ENCODE measurements around the gene GPAT3. TPM values are rescaled to one million over a fixed set of nuclear protein-coding genes. Genes with fewer than 3 reads are reported as not detected.
A peak's percentile ranks its signal among the peaks of the same experiment; 100 is the strongest.
"Not testable (repeated sequence)": the region's sequence is repeated elsewhere in the genome, so short reads cannot be mapped to it uniquely, and the experiment has no call there.

The GPAT3 gene
- polyA plus RNA-seq, 4 donors, result 1.7 to 20.6 (median 18.0) TPM

DNA sequence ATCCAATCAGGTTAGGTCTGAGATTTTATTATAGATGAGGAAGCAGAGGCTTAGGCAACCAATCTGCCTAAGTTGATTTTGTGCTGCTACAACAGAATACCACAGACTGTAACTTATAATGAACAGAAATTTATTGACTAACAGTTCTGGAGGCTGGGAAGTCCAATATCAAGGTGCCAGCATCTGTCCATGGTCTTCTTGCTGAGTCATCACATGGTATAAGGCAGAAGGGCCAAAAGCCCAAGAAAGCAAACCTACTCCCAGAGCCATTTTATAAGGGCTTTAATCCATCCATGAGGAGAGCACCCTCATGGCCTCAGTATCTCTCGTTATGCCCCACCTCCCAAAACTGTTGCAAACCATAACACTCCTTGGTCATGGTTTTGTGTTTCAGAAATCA is 55.8 kb downstream of the GPAT3 start:
- DNase-seq (ENCODE audit: low read depth in 4 of 4, low spot score in 3 of 4), result no peak

DNA sequence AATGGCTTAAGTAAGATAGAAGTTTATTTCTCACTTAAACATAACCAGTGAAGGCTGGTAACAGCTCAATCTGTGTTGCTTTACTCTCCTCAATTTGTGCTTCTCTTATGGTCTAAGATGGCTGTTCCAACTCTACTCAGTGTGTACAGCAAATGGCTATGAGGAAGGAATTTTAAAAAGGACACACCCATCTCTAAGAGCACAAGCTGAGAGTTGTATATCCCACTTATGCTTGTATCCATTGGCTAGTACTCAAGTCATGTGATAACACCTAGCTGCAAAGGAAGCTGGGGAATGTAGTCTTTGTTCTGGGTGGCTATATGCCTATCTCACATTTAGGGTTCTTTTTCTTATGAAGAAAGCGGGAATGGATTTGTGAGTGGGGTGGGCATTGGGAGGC is 63.3 kb downstream of the GPAT3 start:
- DNase-seq (ENCODE audit: low read depth in 4 of 4, low spot score in 3 of 4), result no peak

GRCh38 chr4:83603129-83603528 is 67.2 kb downstream of the GPAT3 start:
- DNase-seq (ENCODE audit: low read depth in 4 of 4, low spot score in 3 of 4), result no peak

GRCh38 chr4:83604321-83604720 is 68.4 kb downstream of the GPAT3 start:
- no peak for DNase-seq (ENCODE audit: low read depth in 4 of 4, low spot score in 3 of 4)

DNA sequence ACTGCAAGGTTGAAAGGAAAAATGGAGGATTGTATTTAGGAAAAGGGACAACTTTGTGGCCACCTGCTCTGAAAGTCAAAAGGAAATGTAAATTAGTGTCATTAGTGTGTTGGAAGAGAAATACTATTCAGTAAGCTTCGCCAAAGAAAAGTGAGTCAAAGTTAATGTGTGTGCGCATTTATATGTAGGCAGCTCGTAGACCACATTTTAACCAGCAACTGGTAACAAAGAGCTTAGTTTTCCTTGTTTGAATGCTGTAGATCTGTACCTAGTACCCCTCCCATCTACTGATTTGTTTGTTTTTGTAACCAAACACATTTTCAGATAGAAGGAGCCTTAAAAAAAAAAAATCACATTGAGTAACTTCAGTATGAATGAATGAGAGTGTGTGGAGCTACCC is 69.3 kb downstream of the GPAT3 start:
- no peak for DNase-seq (ENCODE audit: low read depth in 4 of 4, low spot score in 3 of 4)

- DNase-seq (ENCODE audit: low read depth in 4 of 4, low spot score in 3 of 4), result peak in 2 of 4 donors; percentile 55 to 60
Measured at GRCh38 chr4:83605744-83606172, 69.8 kb downstream of the GPAT3 start.

DNA sequence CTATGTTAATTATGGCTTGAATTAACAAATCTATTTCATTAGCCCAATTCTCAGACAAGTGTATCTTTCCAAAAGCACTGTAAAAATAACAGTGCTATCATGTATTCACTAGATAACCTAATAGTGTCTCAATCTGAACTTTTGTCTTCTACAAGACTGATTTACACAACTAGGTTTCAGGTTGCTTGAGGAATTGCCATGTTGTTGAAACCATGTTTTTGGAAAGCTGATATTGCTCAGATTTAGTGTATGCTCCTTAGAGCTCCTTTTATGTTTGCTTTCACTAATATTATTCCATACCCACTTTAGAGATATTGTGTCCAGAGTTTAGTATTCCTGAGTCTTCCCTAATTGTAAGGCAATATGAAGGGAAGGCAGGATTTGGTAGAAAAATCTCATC is 70.6 kb downstream of the GPAT3 start:
- DNase-seq (ENCODE audit: low read depth in 4 of 4, low spot score in 3 of 4), result no peak

DNA sequence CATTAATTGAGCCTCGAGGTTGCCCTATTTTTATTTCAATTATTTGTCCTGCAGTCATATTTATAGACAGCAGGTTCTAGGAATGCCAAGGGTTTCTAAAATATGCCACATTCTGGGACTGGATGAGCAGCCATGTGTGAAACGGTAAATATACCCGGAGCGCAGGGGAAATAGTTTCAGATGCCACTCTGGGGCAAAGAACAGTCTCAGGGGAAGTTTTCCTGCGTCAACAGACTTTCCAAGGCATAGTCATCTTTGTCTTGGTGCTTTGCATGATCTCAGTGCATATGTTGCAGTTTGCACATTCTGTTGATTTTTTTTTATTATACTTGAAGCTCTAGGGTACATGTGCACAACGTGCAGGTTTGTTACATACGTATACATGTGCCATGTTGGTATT is 71.0 kb downstream of the GPAT3 start:
- no peak for DNase-seq (ENCODE audit: low read depth in 4 of 4, low spot score in 3 of 4)

- no peak for DNase-seq (ENCODE audit: low read depth in 4 of 4, low spot score in 3 of 4)
Measured at GRCh38 chr4:83609365-83609764, 73.5 kb downstream of the GPAT3 start.

DNA sequence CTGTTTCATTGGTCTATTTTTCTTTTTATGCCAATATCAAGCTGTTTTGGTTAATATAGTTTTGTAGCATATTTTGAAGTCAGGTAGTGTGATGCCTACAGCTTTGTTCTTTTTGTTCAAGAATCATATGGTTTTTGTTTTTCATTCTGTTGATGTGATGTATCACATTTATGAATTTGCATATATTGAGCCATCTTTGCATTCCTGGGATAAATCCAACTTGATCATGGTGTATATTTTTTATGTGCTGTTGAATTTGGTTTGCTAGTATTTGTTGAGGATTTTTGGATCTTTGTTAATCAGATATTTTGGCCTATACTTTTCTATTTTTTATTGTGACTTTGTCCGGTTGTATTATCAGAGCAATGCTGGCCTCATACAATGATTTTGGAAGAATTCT is 74.8 kb downstream of the GPAT3 start:
- no peak for DNase-seq (ENCODE audit: low read depth in 4 of 4, low spot score in 3 of 4)

DNA sequence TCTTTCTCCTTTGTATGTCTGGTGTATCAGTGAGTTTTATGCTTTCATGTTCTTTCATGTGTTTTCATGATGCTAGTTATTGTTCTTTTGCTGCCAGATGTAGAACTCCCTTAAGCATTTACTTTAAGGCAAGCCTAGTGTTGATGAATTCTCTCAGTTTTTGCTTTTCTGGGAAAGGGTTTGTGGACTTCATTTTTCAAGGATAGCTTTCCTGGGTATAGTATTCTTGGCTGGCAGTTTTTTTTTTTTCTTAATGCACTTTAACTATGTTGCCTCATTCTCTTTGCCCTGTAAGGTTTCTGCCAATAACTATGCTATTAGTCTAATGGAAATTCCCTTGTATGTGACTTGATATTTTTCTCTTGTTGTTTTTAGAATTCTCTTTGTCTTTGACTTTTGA is 77.1 kb downstream of the GPAT3 start:
- no peak for DNase-seq (ENCODE audit: low read depth in 4 of 4, low spot score in 3 of 4)

GRCh38 chr4:83613994-83614393 is 78.1 kb downstream of the GPAT3 start:
- DNase-seq (ENCODE audit: low read depth in 4 of 4, low spot score in 3 of 4), result no peak

DNA sequence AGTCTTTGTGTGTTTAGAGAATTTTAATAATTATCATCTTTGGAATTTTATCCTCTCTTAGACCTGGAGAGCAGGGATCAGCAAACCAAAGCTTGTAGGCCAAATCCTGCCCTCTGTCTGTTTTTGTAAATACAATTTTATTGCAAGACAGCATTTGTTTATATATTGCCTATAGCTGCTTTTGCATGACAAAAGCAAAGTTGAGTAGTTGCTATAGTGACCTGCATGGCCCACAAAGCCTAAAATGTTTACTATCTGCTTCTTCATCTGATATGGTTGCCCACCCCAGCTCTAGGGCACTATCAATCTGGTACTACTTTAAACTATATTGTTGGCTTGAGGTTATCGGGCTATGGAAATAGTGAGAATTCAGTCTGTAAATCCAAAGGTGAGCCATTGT is 80.3 kb downstream of the GPAT3 start:
- DNase-seq (ENCODE audit: low read depth in 4 of 4, low spot score in 3 of 4), result no peak

GRCh38 chr4:83617371-83618035 is 81.6 kb downstream of the GPAT3 start:
- DNase-seq (ENCODE audit: low read depth in 4 of 4, low spot score in 3 of 4), result no peak

GRCh38 chr4:83618431-83618830 is 82.5 kb downstream of the GPAT3 start:
- DNase-seq (ENCODE audit: low read depth in 4 of 4, low spot score in 3 of 4), result no peak

DNA sequence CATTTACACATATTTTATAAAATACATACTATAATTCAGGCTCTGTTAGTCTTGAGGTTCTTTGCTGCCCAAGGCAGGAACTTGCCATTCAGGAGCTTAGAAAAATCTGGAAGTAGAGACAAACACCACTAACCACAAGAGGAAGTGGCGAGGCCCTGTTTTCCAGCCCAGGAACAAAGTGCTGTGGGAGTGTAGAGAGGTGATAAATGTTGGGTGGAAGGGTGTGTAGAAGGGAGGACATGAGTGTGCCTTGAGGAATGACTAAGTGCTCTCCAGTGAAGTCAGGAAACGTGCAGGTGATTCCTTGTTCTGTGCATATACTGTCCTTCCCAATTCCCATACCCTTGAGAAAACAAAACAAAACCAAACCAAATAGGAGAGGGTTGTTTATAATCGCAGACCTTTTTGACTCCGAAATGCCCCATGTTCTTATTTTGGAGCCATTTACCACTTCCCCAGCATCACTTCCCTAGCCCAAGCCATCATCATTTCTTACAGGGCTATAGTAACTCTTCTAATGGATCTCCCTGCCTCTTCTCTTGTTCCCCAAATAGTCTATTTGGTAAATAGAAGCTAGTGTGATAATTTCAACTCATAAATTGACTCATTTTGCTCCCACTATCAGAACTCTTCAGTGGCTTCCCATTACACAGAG is 83.2 kb downstream of the GPAT3 start:
- DNase-seq (ENCODE audit: low read depth in 4 of 4, low spot score in 3 of 4), result no peak

DNA sequence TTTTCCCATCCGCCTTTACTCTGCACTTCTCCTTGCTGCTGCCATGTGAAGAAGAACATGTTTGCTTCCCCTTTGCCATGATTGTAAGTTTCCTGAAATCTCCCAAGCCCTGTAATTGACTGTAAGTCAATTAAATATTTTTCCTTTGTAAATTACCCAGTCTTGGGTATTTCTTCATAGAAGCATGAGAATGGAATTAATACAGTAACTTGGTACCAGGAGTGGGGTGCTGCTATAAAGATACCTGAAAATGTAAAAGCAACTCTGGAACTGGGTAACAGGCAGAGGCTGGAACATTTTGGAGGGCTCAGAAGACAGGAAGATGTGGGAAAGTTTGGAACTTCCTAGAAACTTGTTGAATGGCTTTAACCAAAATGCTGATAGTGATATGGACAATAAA is 86.2 kb downstream of the GPAT3 start:
- DNase-seq (ENCODE audit: low read depth in 4 of 4, low spot score in 3 of 4), result not testable (repeated sequence)

DNA sequence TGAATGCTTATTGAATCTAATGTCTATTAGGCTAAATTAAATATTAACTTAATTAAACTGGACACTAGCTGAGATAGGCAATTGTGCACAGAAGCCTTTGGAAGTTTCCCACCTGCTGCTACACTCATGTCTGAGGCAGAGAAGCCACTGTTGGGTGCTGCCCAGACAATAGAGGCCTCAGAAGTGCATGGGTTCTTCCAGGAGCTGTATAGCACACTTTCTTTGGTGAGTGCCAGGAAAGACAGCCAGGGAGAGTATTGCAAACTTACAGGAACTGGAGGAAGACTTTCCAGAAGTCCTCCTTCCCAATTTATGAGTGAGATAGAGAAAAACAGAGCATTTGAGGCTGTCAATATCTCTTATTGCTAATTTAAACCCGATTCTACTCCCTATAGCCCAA is 89.9 kb downstream of the GPAT3 start:
- DNase-seq (ENCODE audit: low read depth in 4 of 4, low spot score in 3 of 4), result no peak

DNA sequence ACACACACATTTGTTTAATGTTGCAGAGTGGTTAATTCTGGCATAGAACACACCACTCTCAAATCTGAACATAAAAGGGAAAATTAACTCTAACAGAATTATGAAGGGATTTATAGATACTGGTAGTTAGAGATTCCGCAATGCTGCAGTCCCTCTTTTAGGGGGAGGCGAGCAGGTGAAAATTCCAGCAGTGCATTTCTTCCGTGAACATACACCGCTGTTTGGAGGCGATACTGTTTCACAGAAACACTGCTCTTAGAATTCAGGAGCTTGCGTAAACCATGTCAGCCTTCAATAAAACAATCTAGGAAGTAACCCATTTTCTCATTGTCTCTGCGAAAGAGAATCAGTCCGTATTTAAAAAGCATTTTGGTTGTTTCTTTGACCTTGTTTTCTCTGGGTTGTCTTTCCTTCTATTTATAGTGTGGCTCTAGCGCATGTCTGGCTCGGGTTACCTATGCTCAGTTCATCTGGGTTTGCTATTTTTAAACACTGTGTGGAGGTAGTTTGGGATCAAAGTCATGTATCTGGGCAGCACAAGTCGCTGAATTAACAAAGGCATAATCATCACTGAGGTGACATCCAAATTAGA is 90.4 kb downstream of the GPAT3 start:
- no peak for DNase-seq (ENCODE audit: low read depth in 4 of 4, low spot score in 3 of 4)

DNA sequence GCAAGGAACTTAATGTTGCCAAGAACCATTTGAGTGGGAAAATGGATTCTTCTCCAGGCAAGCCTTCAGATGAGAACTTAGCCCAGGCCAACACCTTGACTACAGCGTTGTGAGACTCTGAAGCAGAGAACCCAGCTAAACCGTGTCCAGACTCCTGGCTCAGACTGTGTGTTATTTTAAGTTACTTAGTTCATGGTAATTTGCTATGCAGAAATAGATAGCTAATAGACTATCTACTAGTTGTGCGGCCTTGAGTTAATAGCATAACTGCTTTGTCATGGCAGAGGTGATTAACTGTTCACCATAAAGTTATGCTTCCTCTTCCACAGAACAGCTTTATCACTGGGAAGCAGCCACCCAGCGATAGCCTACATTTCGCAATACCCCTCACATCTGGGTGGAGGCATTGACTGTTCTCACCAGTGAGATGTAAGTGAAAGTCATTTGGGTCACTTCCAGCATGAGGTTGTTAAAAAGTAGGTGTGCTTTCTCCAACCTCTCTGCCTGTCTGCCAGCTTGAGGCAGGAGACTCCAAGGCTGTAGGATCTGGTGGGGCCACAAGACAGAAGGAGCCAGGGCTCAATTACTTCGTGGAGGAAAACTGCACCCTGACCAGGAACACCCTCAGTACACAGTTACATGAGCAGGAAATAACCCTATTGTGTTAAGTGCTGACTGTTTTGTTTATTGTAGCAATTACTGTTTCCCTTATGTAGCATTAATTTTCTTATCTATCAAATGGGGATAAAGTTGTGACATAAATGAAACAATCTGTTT is 94.2 kb downstream of the GPAT3 start:
- DNase-seq (ENCODE audit: low read depth in 4 of 4, low spot score in 3 of 4), result no peak

- DNase-seq (ENCODE audit: low read depth in 4 of 4, low spot score in 3 of 4), result peak in 1 of 4 donors; percentile 47
Measured at GRCh38 chr4:83631066-83631465, 95.2 kb downstream of the GPAT3 start.

Measured in left renal pelvis (tissue), 4 donors.